Activated CD8-positive, alpha-beta T cell treated with anti-CD3 and anti-CD28 coated beads for 36 hours (primary cell): ENCODE measurements around the gene ABHD2. TPM values are rescaled to one million over a fixed set of nuclear protein-coding genes. Genes with fewer than 3 reads are reported as not detected.

Experiments
- ATAC-seq: fragments of 200-7000 bp; cut with Tn5 transposase; one replicate; pipeline ENCODE4 v1.10.0; 2021; ENCODE audit warnings: mild to moderate bottlenecking, moderate library complexity
- CTCF ChIA-PET: fragments of 350-600 bp; sonication (Branson Sonifier 250); formaldehyde crosslinking; loops from one replicate; lab custom pipeline; 2021; ENCODE audit warnings: antibody characterized with exemption; lab: Charles Lee
- POLR2A ChIA-PET: fragments of 350-600 bp; sonication (Branson Sonifier 250); formaldehyde crosslinking; loops from one replicate; lab custom pipeline; 2021; ENCODE audit warnings: antibody characterized with exemption; lab: Charles Lee
- DNase-seq: peaks from one replicate; pipeline ENCODE4 v3.0.0-alpha.2; 2020
- H3K27ac Mint-ChIP-seq: one replicate; pipeline ENCODE4 v1.8.0; 2021; ENCODE audit warnings: mild to moderate bottlenecking, mixed read lengths
- H3K27me3 Mint-ChIP-seq: one replicate; pipeline ENCODE4 v1.8.0; 2021; ENCODE audit warnings: mixed read lengths
- H3K36me3 Mint-ChIP-seq: one replicate; pipeline ENCODE4 v1.8.0; 2021; ENCODE audit warnings: low read depth, mixed read lengths
- H3K4me1 Mint-ChIP-seq: one replicate; pipeline ENCODE4 v1.8.0; 2021; ENCODE audit warnings: low read depth, mixed read lengths
- H3K4me3 Mint-ChIP-seq: one replicate; pipeline ENCODE4 v1.8.0; 2021; ENCODE audit warnings: mild to moderate bottlenecking, moderate library complexity, mixed read lengths
- H3K9me3 Mint-ChIP-seq: one replicate; pipeline ENCODE4 v1.8.0; 2021; ENCODE audit warnings: mixed read lengths
- CTCF ChIP-seq: fragments of 200-600 bp; IDR thresholded peaks from one replicate; pipeline ENCODE4 v1.8.0; 2022; ENCODE audit warnings: antibody characterized with exemption, mild to moderate bottlenecking
- intact Hi-C: fragments of 100-400 bp; cut with micrococcal nuclease; formaldehyde crosslinking; loops from one replicate; pipeline ENCODE4 v1.10.0; 2022
- total RNA-seq, 2 experiments: library from RNA; stranded (reverse); gene quantifications; one replicate each; pipeline ENCODE4 v1.2.3, GENCODE V29; 2021

Gene ABHD2
- total RNA-seq, 2 experiments from 2014 or later: 36.8 to 38.9 TPM

- intact Hi-C loops: no loop called here
- POLR2A ChIA-PET: interaction anchor here (0.6 to 1.1 kb wide), 2 partner anchors 210 to 221 kb away, joined by 3 read pairs; partner anchors contain the start of gene POLG
These were observed 25.2 kb downstream of the ABHD2 start for GRCh38 chr15:89113296-89114024.

GRCh38 chr15:89114990-89115389 lies 26.7 kb downstream of the ABHD2 start:
- intact Hi-C loops: no loop called here
- no peak for TF ChIP-seq CTCF
- ATAC-seq (no peak), DNase-seq (no peak)
- POLR2A ChIA-PET: interaction anchor here (0.8 kb wide), 1 partner anchor 25 kb away, joined by 3 read pairs; no protein-coding TSS in a partner anchor
- Mint-ChIP-seq H3K36me3 (peaks cover 15% of the 10 kb centered on the region), H3K9me3 (no peaks in the 10 kb centered on the region), H3K4me3 (no peak overlapping the region), H3K4me1 (peaks cover 19% of the 10 kb centered on the region), H3K27me3 (no peaks in the 10 kb centered on the region), H3K27ac (no peak overlapping the region)
- CTCF ChIA-PET: interaction anchor here (1.2 to 13.5 kb wide), 5 partner anchors 16 to 65 kb away, joined by 4 to 102 read pairs (median 6); no protein-coding TSS in a partner anchor

More at GRCh38 chr15:89113296-89114024, 25.2 kb downstream of the ABHD2 start:
- CTCF ChIA-PET: interaction anchor here (0.9 to 13.5 kb wide), 8 partner anchors 10 to 93 kb away, joined by 4 to 102 read pairs (median 5); no protein-coding TSS in a partner anchor
- no peak overlapping the region for H3K4me3 Mint-ChIP-seq
- no peaks in the 10 kb centered on the region for H3K9me3 Mint-ChIP-seq
- no peak for TF ChIP-seq CTCF
- H3K4me1 Mint-ChIP-seq: peaks cover 17% of the 10 kb centered on the region
- H3K36me3 Mint-ChIP-seq: peaks cover 15% of the 10 kb centered on the region
- ATAC-seq (no peak), DNase-seq (no peak)
- no peaks in the 10 kb centered on the region for H3K27me3 Mint-ChIP-seq
- no peak overlapping the region for H3K27ac Mint-ChIP-seq

- H3K4me1 Mint-ChIP-seq: peaks cover 19% of the 10 kb centered on the region
- no peaks in the 10 kb centered on the region for H3K9me3 Mint-ChIP-seq
- no peak overlapping the region for H3K27ac Mint-ChIP-seq
- no peak for TF ChIP-seq CTCF
- H3K27me3 Mint-ChIP-seq: no peaks in the 10 kb centered on the region
- H3K36me3 Mint-ChIP-seq: peaks cover 15% of the 10 kb centered on the region
- CTCF ChIA-PET: interaction anchor here (1.2 to 13.5 kb wide), 5 partner anchors 15 to 65 kb away, joined by 4 to 102 read pairs (median 6); no protein-coding TSS in a partner anchor
- intact Hi-C loops: no loop called here
- H3K4me3 Mint-ChIP-seq: no peak overlapping the region
- POLR2A ChIA-PET: interaction anchor here (0.8 kb wide), 1 partner anchor 25 kb away, joined by 3 read pairs; no protein-coding TSS in a partner anchor
- ATAC-seq: no peak
- no peak for DNase-seq
These were observed 27.3 kb downstream of the ABHD2 start for GRCh38 chr15:89115547-89115946.

- H3K36me3 Mint-ChIP-seq: peaks cover 15% of the 10 kb centered on the region
- ATAC-seq (no peak), DNase-seq (no peak)
- H3K27me3 Mint-ChIP-seq: no peaks in the 10 kb centered on the region
- TF ChIP-seq CTCF: no peak
- H3K27ac Mint-ChIP-seq: no peak overlapping the region
- no peak overlapping the region for H3K4me3 Mint-ChIP-seq
- ChIA-PET CTCF (interaction anchor here (13.5 kb wide), 1 partner anchor 14 kb away, joined by 102 read pairs; no protein-coding TSS in a partner anchor), POLR2A (no interaction called here)
- peaks cover 18% of the 10 kb centered on the region for H3K4me1 Mint-ChIP-seq
- no peaks in the 10 kb centered on the region for H3K9me3 Mint-ChIP-seq
- intact Hi-C loops: no loop called here
These were observed 28.1 kb downstream of the ABHD2 start for GRCh38 chr15:89116404-89116803.

GRCh38 chr15:89117790-89118189 lies 29.5 kb downstream of the ABHD2 start:
- no peak overlapping the region for H3K27ac Mint-ChIP-seq
- H3K27me3 Mint-ChIP-seq: no peaks in the 10 kb centered on the region
- H3K4me3 Mint-ChIP-seq: no peak overlapping the region
- POLR2A ChIA-PET: no interaction called here
- intact Hi-C loops: no loop called here
- peaks cover 10% of the 10 kb centered on the region for H3K4me1 Mint-ChIP-seq
- ATAC-seq (no peak), DNase-seq (no peak)
- no peaks in the 10 kb centered on the region for H3K9me3 Mint-ChIP-seq
- TF ChIP-seq CTCF: no peak
- peaks cover 15% of the 10 kb centered on the region for H3K36me3 Mint-ChIP-seq
- CTCF ChIA-PET: interaction anchor here (1.5 to 13.5 kb wide), 3 partner anchors 13 to 60 kb away, joined by 3 to 102 read pairs (median 34); no protein-coding TSS in a partner anchor
